Ovary (tissue), 9 donors: ENCODE measurements around the gene PMVK. TPM values are rescaled to one million over a fixed set of nuclear protein-coding genes. Genes with fewer than 3 reads are reported as not detected.
"Not testable (repeated sequence)": the region's sequence is repeated elsewhere in the genome, so short reads cannot be mapped to it uniquely, and the experiment has no call there.

ENCODE experiments used
- DNase-seq, 5 donors: peaks; one replicate each; pipeline ENCODE4 v3.0.0-alpha.2; 2019 to 2020
- H3K27ac ChIP-seq, 2 donors: fragments of 200-600 bp; one replicate each; pipeline versions ENCODE4 v1.5.1 to v1.8.0; 2019 to 2022
- H3K27me3 ChIP-seq: fragments of 200-600 bp; one replicate; pipeline ENCODE4 v1.8.0; 2022
- H3K36me3 ChIP-seq: fragments of 200-600 bp; sonication (generic); one replicate; pipeline ENCODE4 v1.5.1; 2019
- H3K4me1 ChIP-seq: one replicate; pipeline ENCODE4 v1.8.1; 2013; ENCODE audit warnings: mild to moderate bottlenecking, moderate library complexity; ENCODE audit not compliant: insufficient read depth
- H3K4me3 ChIP-seq: fragments of 200-600 bp; sonication (generic); one replicate; pipeline ENCODE4 v1.5.1; 2017
- H3K9me3 ChIP-seq, 2 donors: fragments of 200-600 bp in 1 of 2; sonication (generic) in 1 of 2; one replicate each; pipeline versions ENCODE4 v1.5.1 to v1.8.1; 2013 to 2019; ENCODE audit warnings: mild to moderate bottlenecking in 1 of 2, moderate library complexity in 1 of 2
- EP300 ChIP-seq: sonication (generic); formaldehyde crosslinking; IDR thresholded peaks from one replicate; pipeline ENCODE4 v1.6.1; 2017; ENCODE audit warnings: antibody characterized with exemption
- POLR2A ChIP-seq: fragments of 450-650 bp; IDR thresholded peaks from one replicate; pipeline ENCODE4 v1.6.1; 2017; ENCODE audit warnings: antibody characterized with exemption, mild to moderate bottlenecking, moderate library complexity
- WGBS, 3 donors: extraction: QIAGEN DNeasy Blood & Tissue Kit in 1 of 3; methylation state at CpG; one replicate each; pipeline versions ENCODE4 v1.1.5 to v1.1.7; 2013 to 2017; 5-methylcytosine and 5-hydroxymethylcytosine counted together
- intact Hi-C, 4 donors: fragments of 100-400 bp; cut with DNase I; formaldehyde crosslinking; loops; one replicate each; pipeline versions ENCODE4 v1.11.0 to v1.15.1; 2022 to 2023
- polyA plus RNA-seq, 2 donors: library from polyadenylated mRNA; stranded (reverse); fragments of 200-250 nt in 1 of 2; fragments of 350-450 nt in 1 of 2; fragmentation: Illumina TruSeq in 1 of 2; extraction: RNeasy Lipid Tissue Mini Kit (QIAGEN cat#74804) in 1 of 2; gene quantifications; one replicate each; pipeline ENCODE4 v1.2.3, GENCODE V29; 2013 to 2014
- total RNA-seq, 7 donors: library from RNA; depleted of rRNA in 2 of 7; stranded (reverse); fragments of >200 nt in 2 of 7; fragmentation: NEBNext Ultra II Directional in 3 of 7; extraction: Animal tissue kit (Norgen Biotek cat#: 25700) in 3 of 7; gene quantifications; one replicate each; pipeline versions ENCODE4 v1.1.0 to v1.2.4, GENCODE V29; 2016 to 2023
- TF ChIP-seq, protein P1 (sequence below), 3 donors: fragments of 450-650 bp in 2 of 3; fragments of 200-600 bp in 1 of 3; IDR thresholded peaks; one replicate each; pipeline versions ENCODE4 v1.5.1 to v1.8.0; 2016 to 2022; ENCODE audit warnings: antibody characterized with exemption in 3 of 3, mild to moderate bottlenecking in 1 of 3
- donor health status: DM: no; HTN: no; CAD: no; lungs with moderate emphysema.
- donor health status: DM: no; HTN: no; CAD: no.
- donor health status: Bipolar disorder and iron deficiency.
- donor health status: DM: yes; HTN: yes; CAD: no.
- donor health status: DM: no; HTN: no; CAD: no.
- donor health status: DM: yes; HTN: yes; CAD: no.

PMVK gene
- total and polyA plus RNA-seq, 9 donors, result 8.6 to 50.7 (median 30.6) TPM

DNA sequence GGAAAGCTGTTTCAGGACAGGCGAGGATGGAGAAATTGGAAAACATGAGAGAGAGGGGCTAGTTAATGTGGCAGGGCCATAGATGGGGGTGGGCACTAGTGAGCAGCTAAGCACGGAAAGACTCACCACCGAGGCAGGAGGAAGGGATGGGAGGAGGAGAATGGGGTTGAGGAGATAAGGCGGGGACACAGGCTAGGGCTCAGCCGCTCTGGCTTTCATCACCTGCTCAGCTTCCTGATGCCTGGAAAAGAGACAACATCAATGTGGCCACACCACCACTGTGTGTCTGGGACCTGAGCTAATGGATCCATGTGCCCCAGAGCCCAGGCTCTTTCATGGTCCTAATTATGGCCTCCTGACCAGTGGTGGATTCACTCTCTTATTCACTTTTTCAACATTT lies 27.6 kb downstream of the PMVK start:
- TF ChIP-seq POLR2A (no peak), EP300 (no peak)
- TF ChIP-seq, protein P1, sequence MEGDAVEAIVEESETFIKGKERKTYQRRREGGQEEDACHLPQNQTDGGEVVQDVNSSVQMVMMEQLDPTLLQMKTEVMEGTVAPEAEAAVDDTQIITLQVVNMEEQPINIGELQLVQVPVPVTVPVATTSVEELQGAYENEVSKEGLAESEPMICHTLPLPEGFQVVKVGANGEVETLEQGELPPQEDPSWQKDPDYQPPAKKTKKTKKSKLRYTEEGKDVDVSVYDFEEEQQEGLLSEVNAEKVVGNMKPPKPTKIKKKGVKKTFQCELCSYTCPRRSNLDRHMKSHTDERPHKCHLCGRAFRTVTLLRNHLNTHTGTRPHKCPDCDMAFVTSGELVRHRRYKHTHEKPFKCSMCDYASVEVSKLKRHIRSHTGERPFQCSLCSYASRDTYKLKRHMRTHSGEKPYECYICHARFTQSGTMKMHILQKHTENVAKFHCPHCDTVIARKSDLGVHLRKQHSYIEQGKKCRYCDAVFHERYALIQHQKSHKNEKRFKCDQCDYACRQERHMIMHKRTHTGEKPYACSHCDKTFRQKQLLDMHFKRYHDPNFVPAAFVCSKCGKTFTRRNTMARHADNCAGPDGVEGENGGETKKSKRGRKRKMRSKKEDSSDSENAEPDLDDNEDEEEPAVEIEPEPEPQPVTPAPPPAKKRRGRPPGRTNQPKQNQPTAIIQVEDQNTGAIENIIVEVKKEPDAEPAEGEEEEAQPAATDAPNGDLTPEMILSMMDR (IDR thresholded peaks at IDR 0.05), result no peak
- no peak overlapping the region for H3K4me3 ChIP-seq
- H3K27ac ChIP-seq, result no peak overlapping the region
- H3K9me3 ChIP-seq, result no peaks in the 10 kb centered on the region
- H3K36me3 ChIP-seq, result no peaks in the 10 kb centered on the region
- H3K27me3 ChIP-seq, result no peaks in the 10 kb centered on the region
- 86 to 92% (median 92%) methylated on average over 5 of the region's 5 CpGs for WGBS, 3 donors
- peaks cover 2% of the 10 kb centered on the region for H3K4me1 ChIP-seq
- no peak for DNase-seq
- intact Hi-C loops, result no loop called here

DNA sequence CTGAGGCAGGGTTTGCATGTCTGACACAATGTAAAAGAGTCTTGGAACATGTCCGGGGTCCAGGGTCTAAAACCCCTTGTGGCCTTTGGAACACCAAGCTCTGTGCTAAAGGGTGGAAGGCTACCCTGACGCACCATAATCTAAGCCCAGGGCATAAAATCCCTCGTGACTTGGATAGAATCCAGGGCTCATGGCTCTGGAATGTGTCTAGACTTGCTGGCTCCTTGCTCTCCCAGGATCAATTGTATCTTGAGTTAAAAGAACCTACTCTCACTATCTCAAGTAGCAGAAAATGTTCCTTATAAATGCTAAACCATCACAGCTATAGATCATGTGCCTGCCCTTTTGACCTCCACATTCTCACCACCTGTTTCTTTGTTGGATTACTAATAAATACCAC lies 28.4 kb downstream of the PMVK start:
- WGBS, 3 donors, result 54 to 64% (median 59%) methylated on average over 3 of the region's 3 CpGs
- H3K36me3 ChIP-seq, intact Hi-C loops, DNase-seq, H3K9me3 ChIP-seq, H3K4me1 ChIP-seq, H3K4me3 ChIP-seq, H3K27me3 ChIP-seq, H3K27ac ChIP-seq: not testable (repeated sequence)

DNA sequence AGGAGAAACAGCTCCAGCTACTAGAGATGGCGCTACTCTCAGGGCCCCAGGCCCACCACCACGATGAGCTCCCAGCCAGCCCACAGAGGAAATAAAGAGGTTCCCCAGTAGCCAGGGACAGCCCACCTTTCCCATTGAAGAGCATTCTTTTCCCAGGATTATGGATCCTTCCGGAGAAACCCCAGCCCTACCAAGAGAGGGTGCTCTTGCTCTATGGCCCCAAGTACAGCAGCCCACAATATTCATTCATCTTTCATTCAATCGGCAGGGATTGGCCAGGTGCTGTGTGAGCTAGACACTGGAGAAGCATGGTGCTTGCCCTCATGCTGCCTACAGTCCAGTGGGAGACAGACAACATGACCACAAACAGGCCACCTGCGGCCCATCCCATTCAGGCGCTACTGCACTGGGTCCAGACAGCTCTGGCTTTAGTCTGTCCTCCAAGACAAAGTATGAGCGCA lies 29.9 kb downstream of the PMVK start:
- no peak for DNase-seq
- H3K4me1 ChIP-seq, result no peaks in the 10 kb centered on the region
- TF ChIP-seq, protein P1 (IDR thresholded peaks at IDR 0.05), result no peak
- TF ChIP-seq POLR2A (no peak), EP300 (no peak)
- no peaks in the 10 kb centered on the region for H3K9me3 ChIP-seq
- H3K4me3 ChIP-seq, result no peak overlapping the region
- H3K27ac ChIP-seq, result no peak overlapping the region
- WGBS, 3 donors, result 81 to 85% (median 82%) methylated on average over 7 of the region's 7 CpGs
- intact Hi-C loops, result no loop called here
- no peaks in the 10 kb centered on the region for H3K27me3 ChIP-seq
- no peaks in the 10 kb centered on the region for H3K36me3 ChIP-seq

DNA sequence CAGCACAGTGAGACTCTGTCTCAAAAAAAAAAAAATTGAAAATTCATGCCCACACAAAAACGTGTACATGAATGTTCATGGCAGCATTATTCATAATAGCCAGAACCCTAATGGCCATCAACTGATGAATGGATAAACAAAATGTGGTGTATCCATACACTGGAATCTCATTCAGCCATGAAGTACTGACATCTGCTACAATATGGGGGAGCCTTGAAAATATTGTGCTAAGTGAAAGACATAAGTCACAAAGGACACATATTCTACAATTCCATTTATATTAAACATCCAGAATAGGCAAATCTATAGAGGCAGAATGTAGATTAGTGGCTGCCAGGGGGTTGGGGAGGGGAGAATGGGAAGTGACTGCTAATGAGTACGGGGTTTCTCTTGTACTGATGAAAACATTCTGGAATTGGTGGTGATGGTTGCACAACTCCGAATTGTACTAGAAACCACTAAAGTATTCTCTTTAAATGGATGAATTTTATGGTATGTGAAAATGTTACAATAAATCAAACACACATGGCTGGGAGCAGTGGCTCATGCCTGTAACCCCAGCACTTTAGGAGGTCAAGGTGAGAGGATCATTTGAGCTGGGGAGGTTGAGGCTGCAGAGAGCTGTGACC lies 33.5 kb downstream of the PMVK start:
- Histone ChIP-seq H3K36me3 (no peaks in the 10 kb centered on the region), H3K27ac (no peak overlapping the region), H3K4me3 (no peak overlapping the region), H3K27me3 (no peaks in the 10 kb centered on the region), H3K9me3 (no peaks in the 10 kb centered on the region), H3K4me1 (no peaks in the 10 kb centered on the region)
- no peak for TF ChIP-seq EP300
- TF ChIP-seq, protein P1 (IDR thresholded peaks at IDR 0.05), result no peak
- no peak for TF ChIP-seq POLR2A
- no peak for DNase-seq
- intact Hi-C loops, result no loop called here
- 39 to 42% (median 39%) methylated on average over 3 of the region's 3 CpGs for WGBS, 3 donors

DNA sequence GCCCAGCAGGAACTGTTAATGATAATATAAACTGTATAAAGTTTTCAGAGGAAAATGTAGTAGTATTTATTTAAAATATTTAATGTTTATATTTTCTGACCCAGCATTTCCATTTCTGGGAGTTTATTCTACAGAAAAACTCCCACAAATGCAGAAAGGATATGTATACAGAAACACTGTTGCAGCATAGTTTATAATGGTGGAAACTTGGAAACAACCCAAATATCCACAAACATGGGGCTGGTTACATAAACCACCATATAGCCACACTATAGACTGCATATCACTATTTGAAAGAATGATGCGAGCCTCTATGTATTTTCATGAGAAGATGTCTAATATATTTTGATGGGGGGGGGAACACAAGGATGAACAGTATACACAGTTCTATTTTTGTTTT lies 34.9 kb downstream of the PMVK start:
- Histone ChIP-seq H3K4me1 (no peaks in the 10 kb centered on the region), H3K9me3 (no peaks in the 10 kb centered on the region), H3K4me3 (no peak overlapping the region), H3K27me3 (no peaks in the 10 kb centered on the region), H3K36me3 (no peaks in the 10 kb centered on the region), H3K27ac (no peak overlapping the region)
- intact Hi-C loops, result no loop called here
- TF ChIP-seq POLR2A (no peak), EP300 (no peak)
- TF ChIP-seq, protein P1 (IDR thresholded peaks at IDR 0.05), result no peak
- WGBS, 3 donors, result 47 to 59% (median 59%) methylated on average over 1 of the region's 1 CpG
- DNase-seq, result no peak
